HepG2 (cell line): ENCODE measurements around the gene SNRNP27. TPM values are rescaled to one million over a fixed set of nuclear protein-coding genes. Genes with fewer than 3 reads are reported as not detected.

ENCODE experiments used
- ATAC-seq: fragments of 200-7000 bp; cut with Tn5 transposase; 3 replicates; pipeline ENCODE4 v1.9.1; 2020; ENCODE audit warnings: mild to moderate bottlenecking, moderate library complexity
- BruUV-seq: library from RNA; stranded (reverse); fragments of 400-500 nt; replicated peaks from 2 replicates; lab custom pipeline; 2021; lab: Mats Ljungman, UMichigan
- CTCF ChIA-PET: fragments of 300-600 bp; formaldehyde crosslinking; extraction: SDS; loops from one replicate; lab custom pipeline; 2021; ENCODE audit warnings: low total read pairs, inconsistent platforms, low intra/inter-chr PET ratio; lab: Yijun Ruan, JAX
- POLR2A ChIA-PET: fragments of 350-600 bp; sonication (Branson Sonifier 250); formaldehyde crosslinking; loops from one replicate; lab custom pipeline; 2020; ENCODE audit warnings: antibody characterized with exemption, inconsistent platforms; lab: Yijun Ruan, JAX
- DNase-seq: peaks from one replicate; pipeline ENCODE4 v3.0.0-alpha.2; 2015; ENCODE audit warnings: low spot score
- FAIRE-seq: peaks from 3 replicates; lab custom pipeline; 2011; peaks lifted over from hg19 to GRCh38; lab: Jason Lieb, UNC
- H2AFZ ChIP-seq: one replicate; pipeline ENCODE4 v1.6.1; 2011; ENCODE audit warnings: low read length, inconsistent platforms
- H3K27ac ChIP-seq: fragments of 300-600 bp; 3 replicates; pipeline ENCODE4 v1.8.0; 2011; ENCODE audit warnings: mixed run types, mild to moderate bottlenecking, mixed read lengths, low read length, inconsistent platforms; ENCODE audit not compliant: insufficient read depth; ENCODE audit errors: extremely low read length
- H3K27me3 ChIP-seq, 2 experiments: fragments of 200-600 bp in 1 of 2; 2 replicates in 1 of 2; 3 replicates in 1 of 2; pipeline versions ENCODE4 v1.6.0 to v1.8.0; 2011; ENCODE audit warnings: low read length in 2 of 2, mild to moderate bottlenecking in 2 of 2, moderate library complexity in 2 of 2, inconsistent platforms in 1 of 2; ENCODE audit not compliant: insufficient read depth in 2 of 2, control insufficient read depth in 1 of 2
- H3K36me3 ChIP-seq, 2 experiments: fragments of 200-600 bp in 1 of 2; replicated peaks in 1 of 2; 2 replicates in 1 of 2; 3 replicates in 1 of 2; pipeline versions ENCODE4 v1.5.1 to v1.8.0; 2011; ENCODE audit warnings: low read length in 2 of 2, inconsistent platforms in 1 of 2; ENCODE audit not compliant: insufficient read depth in 2 of 2, control insufficient read depth in 1 of 2
- H3K4me1 ChIP-seq: 2 replicates; pipeline ENCODE4 v1.5.1; 2012; ENCODE audit warnings: low read length, inconsistent platforms; ENCODE audit not compliant: insufficient read depth
- H3K4me2 ChIP-seq: 2 replicates; pipeline ENCODE4 v1.6.0; 2011; ENCODE audit warnings: low read depth, low read length, inconsistent platforms
- H3K4me3 ChIP-seq, 3 experiments: fragments of 200-600 bp in 1 of 3; sonication (generic), shearing (Covaris generic) in 1 of 3; replicated peaks in 1 of 3; 2 replicates each; pipeline ENCODE4 v1.5.1; 2011 to 2016; ENCODE audit warnings: low read length in 3 of 3, inconsistent platforms in 2 of 3, low read depth in 2 of 3, mild to moderate bottlenecking in 2 of 3, control low read depth in 1 of 3, mixed read lengths in 1 of 3; ENCODE audit not compliant: insufficient read depth in 1 of 3
- H3K79me2 ChIP-seq: one replicate; pipeline ENCODE4 v1.6.1; 2011; ENCODE audit warnings: low read length, inconsistent platforms; ENCODE audit not compliant: insufficient read depth
- H3K9ac ChIP-seq: 2 replicates; pipeline ENCODE4 v1.6.0; 2011; ENCODE audit warnings: mild to moderate bottlenecking, low read depth, low read length, inconsistent platforms; ENCODE audit not compliant: insufficient read depth
- H3K9me3 ChIP-seq: 2 replicates; pipeline ENCODE4 v1.5.1; 2012; ENCODE audit warnings: mild to moderate bottlenecking, low read length
- H4K20me1 ChIP-seq: 2 replicates; pipeline ENCODE4 v1.6.0; 2011; ENCODE audit warnings: inconsistent platforms, mild to moderate bottlenecking, low read length, moderate library complexity; ENCODE audit not compliant: insufficient read depth
- CHD4 ChIP-seq: fragments of 200-600 bp; sonication (generic); IDR thresholded peaks from 2 replicates; pipeline ENCODE4 v1.7.0; 2017; ENCODE audit warnings: mild to moderate bottlenecking, low read length, borderline replicate concordance
- FLYWCH1 ChIP-seq: sonication (generic); formaldehyde crosslinking; IDR thresholded peaks from 2 replicates; pipeline ENCODE4 v1.8.1; 2023; ENCODE audit warnings: mild to moderate bottlenecking, missing genetic modification reagents
- FOSL2 ChIP-seq: sonication (generic); formaldehyde crosslinking; IDR thresholded peaks from 2 replicates; pipeline ENCODE4 v1.4.0; 2020; ENCODE audit warnings: missing genetic modification reagents
- RARA ChIP-seq: IDR thresholded peaks from 2 replicates; pipeline ENCODE4 v1.6.1; 2016; ENCODE audit warnings: missing genetic modification reagents, missing compliant biosample characterization
- REL ChIP-seq: sonication (generic); formaldehyde crosslinking; conservative IDR thresholded peaks from 2 replicates; pipeline ENCODE4 v1.8.0; 2022; ENCODE audit warnings: mild to moderate bottlenecking, missing genetic modification reagents, moderate library complexity
- RELA ChIP-seq: sonication (generic); formaldehyde crosslinking; IDR thresholded peaks from 2 replicates; pipeline ENCODE4 v1.4.0; 2020; ENCODE audit warnings: missing genetic modification reagents
- SMC3 ChIP-seq: IDR thresholded peaks from 2 replicates; pipeline ENCODE4 v1.6.1; 2011; ENCODE audit warnings: low read length, improper control_type of control experiment
- ZKSCAN1 ChIP-seq: fragments of 150-350 bp; IDR thresholded peaks from 2 replicates; pipeline ENCODE4 v1.6.1; 2014; ENCODE audit warnings: low read length
- ZNF317 ChIP-seq: sonication (generic); formaldehyde crosslinking; IDR thresholded peaks from 2 replicates; pipeline ENCODE4 v1.5.0; 2020; ENCODE audit warnings: mild to moderate bottlenecking, missing genetic modification reagents
- ZNF547 ChIP-seq: sonication (generic); formaldehyde crosslinking; IDR thresholded peaks from 2 replicates; pipeline ENCODE4 v1.5.1; 2020; ENCODE audit warnings: mild to moderate bottlenecking, missing genetic modification reagents
- ZNF709 ChIP-seq: sonication (generic); formaldehyde crosslinking; IDR thresholded peaks from 2 replicates; pipeline ENCODE4 v1.5.0; 2020; ENCODE audit warnings: mild to moderate bottlenecking, missing genetic modification reagents
- whole genome bisulfite sequencing: methylation state at CpG from one replicate; pipeline ENCODE4 v1.1.6; 2017; ENCODE audit warnings: low lambda C conversion rate; 5-methylcytosine and 5-hydroxymethylcytosine counted together
- in situ Hi-C: cut with HindIII; loops from 2 replicates; pipeline ENCODE4 v1.10.0; 2017; ENCODE audit warnings: low pct_unique_long_range_greater_than_20kb; ENCODE audit not compliant: extremely low pct_ligation_motif_present
- intact Hi-C: fragments of 100-400 bp; cut with micrococcal nuclease; formaldehyde crosslinking; loops from one replicate; pipeline ENCODE4 v1.10.0; 2022; ENCODE audit not compliant: unreplicated experiment
- polyA plus RNA-seq, 8 experiments: library from polyadenylated mRNA; depleted of rRNA in 3 of 8; stranded (reverse) in 7 of 8; unstranded in 1 of 8; fragments of >200 nt; fragmentation: Illumina TruSeq in 4 of 8; extraction: Trizol in 4 of 8; gene quantifications; 2 replicates each; pipeline versions ENCODE4 v1.2.1 to v1.2.3, GENCODE V29; 2011 to 2016; ENCODE audit warnings: low read depth in 4 of 8, missing spikeins in 1 of 8, mixed read lengths in 1 of 8; ENCODE audit not compliant: insufficient read depth in 1 of 8
- total RNA-seq, 5 experiments: library from RNA; depleted of rRNA; stranded (reverse); fragments of >200 nt; fragmentation: Illumina TruSeq; extraction: Trizol; gene quantifications; 2 replicates each; pipeline ENCODE4 v1.2.3, GENCODE V29; 2016; ENCODE audit warnings: low read depth in 1 of 5

The SNRNP27 gene
- total and polyA plus RNA-seq, 2 of the 13 experiments (the other 11 are each of a cell fraction or from before 2014, with no cell fraction given) = 49.8 to 54.6 TPM

- FAIRE-seq = no peak
- ATAC-seq = no peak
- WGBS = 86% methylated on average over 3 of the region's 3 CpGs
- DNase-seq = no peak
- intact Hi-C loops (loop anchor here (5.0 kb wide), 2 partner anchors 49 to 274 kb away; partner anchors contain the start of gene C2orf42), in situ Hi-C loops (loop anchor here (5.0 kb wide), 1 partner anchor 149 kb away; no protein-coding TSS in a partner anchor)
- H4K20me1 ChIP-seq = no peaks in the 10 kb centered on the region
- POLR2A ChIA-PET = interaction anchor here (1.6 to 6.5 kb wide), 3 partner anchors 29 to 225 kb away, joined by 4 to 282 read pairs (median 77); partner anchors contain the start of gene PCBP1
- no peak overlapping the region for H3K4me2 ChIP-seq
- peaks cover 37% of the 10 kb centered on the region for H3K4me1 ChIP-seq
- no peak overlapping the region for H3K27ac ChIP-seq
- H3K9me3 ChIP-seq = no peaks in the 10 kb centered on the region
- peaks cover 4 to 45% of the 10 kb centered on the region in 2 experiments for H3K36me3 ChIP-seq
- H3K4me3 ChIP-seq = no peak overlapping the region
- no peaks in the 10 kb centered on the region for H3K27me3 ChIP-seq
- TF ChIP-seq REL (CRISPR knock-in tag) (no peak), ZKSCAN1 (no peak), RELA (CRISPR knock-in tag) (no peak), RARA (no peak), ZNF709 (no peak), CHD4 (no peak), FLYWCH1 (CRISPR knock-in tag) (no peak), FOSL2 (CRISPR knock-in tag) (peak; percentile 33; the same call in 1 of the 2 replicates)
- TF ChIP-seq, all 625 proteins: peak for 1
- H2AFZ ChIP-seq = no peak overlapping the region
- peaks cover 18% of the 10 kb centered on the region for H3K79me2 ChIP-seq
- CTCF ChIA-PET = interaction anchor here (0.7 kb wide), 1 partner anchor 14 kb away, joined by 3 read pairs; no protein-coding TSS in a partner anchor
- BruUV-seq = no TSS peak
- no peak overlapping the region; the same call in 1 of the 2 replicates for H3K9ac ChIP-seq
These were observed 24.1 kb downstream of the SNRNP27 start for GRCh38 chr2:69917852-69918251.

DNA sequence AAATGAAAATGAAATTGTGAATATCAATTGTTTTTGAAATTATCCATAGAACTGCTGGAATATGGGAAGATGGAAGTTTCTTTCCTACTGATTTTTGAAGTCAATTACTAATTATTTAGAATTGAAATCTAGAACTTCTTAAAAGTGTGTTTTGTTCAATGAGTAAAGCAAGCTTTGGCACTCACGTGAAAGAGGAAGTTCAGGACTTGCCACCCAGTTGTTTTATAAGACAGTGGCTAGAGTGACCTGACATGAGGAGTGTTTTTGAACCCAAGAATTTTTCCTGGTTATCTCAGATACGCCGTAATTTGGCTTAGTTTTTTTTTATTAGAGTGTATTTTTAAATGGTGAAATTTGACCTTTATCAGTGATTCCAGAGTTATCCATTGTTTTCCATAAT is 24.6 kb downstream of the SNRNP27 start:
- Histone ChIP-seq H4K20me1 (no peaks in the 10 kb centered on the region), H3K9me3 (no peaks in the 10 kb centered on the region), H3K27me3 (no peaks in the 10 kb centered on the region), H3K36me3 (peaks cover 4 to 51% of the 10 kb centered on the region in 2 experiments), H3K27ac (no peak overlapping the region), H3K4me3 (no peak overlapping the region), H3K9ac (no peak overlapping the region), H2AFZ (no peak overlapping the region), H3K4me1 (peaks cover 32% of the 10 kb centered on the region), H3K4me2 (no peak overlapping the region), H3K79me2 (peaks cover 18% of the 10 kb centered on the region)
- FAIRE-seq = no peak
- TF ChIP-seq SMC3 (no peak), ZNF547 (CRISPR knock-in tag) (no peak), ZNF317 (CRISPR knock-in tag) (no peak)
- intact Hi-C loops (loop anchor here (5.0 kb wide), 2 partner anchors 49 to 274 kb away; partner anchors contain the start of gene C2orf42), in situ Hi-C loops (loop anchor here (5.0 kb wide), 1 partner anchor 149 kb away; no protein-coding TSS in a partner anchor)
- CTCF ChIA-PET = no interaction called here
- no peak for DNase-seq
- POLR2A ChIA-PET = interaction anchor here (1.6 to 5.0 kb wide), 2 partner anchors 29 to 225 kb away, joined by 4 to 77 read pairs; no protein-coding TSS in a partner anchor
- WGBS = 98% methylated on average over 3 of the region's 3 CpGs
- ATAC-seq = no peak
- BruUV-seq = no TSS peak
